ENCODE data around the gene RGS8. TPM values are rescaled to one million over a fixed set of nuclear protein-coding genes. Genes with fewer than 3 reads are reported as not detected.

Gene RGS8
- total and polyA plus RNA-seq, 2 donors (not counting 1 experiment from before 2014, with no cell fraction given): not detected

GRCh38 chr1:182725259-182726255 is 41.2 kb upstream of the RGS8 start:
- Histone ChIP-seq H3K27ac (ENCODE audit: low read length in 2 of 2) (no peak overlapping the region), H3K79me2 (ENCODE audit: control insufficient read depth, insufficient read depth, low read length) (no peaks in the 10 kb centered on the region), H2AFZ (ENCODE audit: insufficient read depth, low read depth, low read length, poor library complexity, severe bottlenecking) (no peak overlapping the region), H3K9me3 (ENCODE audit: control extremely low read depth in 1 of 3, control insufficient read depth in 2 of 3, insufficient read depth in 1 of 3, low read length in 2 of 3) (no peaks in the 10 kb centered on the region), H3K4me3 (ENCODE audit: control extremely low read depth in 1 of 5, extremely low read depth in 1 of 5, insufficient read depth in 1 of 5, low read depth in 2 of 5, low read length in 4 of 5) (no peak overlapping the region), H3K4me2 (replicated peaks; ENCODE audit: low read depth, low read length, poor library complexity, severe bottlenecking) (no peak overlapping the region), H3K36me3 (replicated peaks in 1 of 2; ENCODE audit: control extremely low read depth in 1 of 2, control insufficient read depth in 1 of 2, extremely low read depth in 1 of 2, insufficient read depth in 2 of 2, low read length in 1 of 2) (no peaks in the 10 kb centered on the region), H4K20me1 (ENCODE audit: control insufficient read depth, insufficient read depth, low read length, poor library complexity, severe bottlenecking) (no peaks in the 10 kb centered on the region), H3K9ac (ENCODE audit: low read length) (no peak overlapping the region), H3K4me1 (ENCODE audit: control insufficient read depth in 2 of 2, insufficient read depth in 2 of 2, low read length in 2 of 2) (no peaks in the 10 kb centered on the region), H3K27me3 (replicated peaks in 1 of 4; ENCODE audit: control extremely low read depth in 1 of 4, control insufficient read depth in 3 of 4, insufficient read depth in 4 of 4, low read length in 3 of 4) (no peaks in the 10 kb centered on the region)
- no peak for TF ChIP-seq EZH2 (IDR thresholded peaks at IDR 0.05; ENCODE audit: borderline replicate concordance, insufficient read depth, low read depth, low read length, poor library complexity, severe bottlenecking)
- no peak for TF ChIP-seq CTCF (IDR thresholded peaks at IDR 0.05)
- intact Hi-C loops (cut with micrococcal nuclease): no loop called here
- CTCF ChIA-PET: no interaction called here
- WGBS (ENCODE audit: insufficient coverage): 88% methylated on average over 1 of the region's 8 CpGs
- DNase-seq: no peak
- H3K4me3 Mint-ChIP-seq: no peak overlapping the region
- H3K27me3 Mint-ChIP-seq: no peaks in the 10 kb centered on the region
- H3K9me3 Mint-ChIP-seq (ENCODE audit: insufficient read depth): no peaks in the 10 kb centered on the region
- POLR2A ChIA-PET: no interaction called here
- H3K27ac Mint-ChIP-seq: no peak overlapping the region
- no peak for ATAC-seq (ENCODE audit: low read depth)
- no peaks in the 10 kb centered on the region for H3K4me1 Mint-ChIP-seq

GRCh38 chr1:182724215-182724614 is 39.8 kb upstream of the RGS8 start:
- intact Hi-C loops (cut with micrococcal nuclease): no loop called here
- no peaks in the 10 kb centered on the region for H3K4me1 ChIP-seq (ENCODE audit: control insufficient read depth in 2 of 2, insufficient read depth in 2 of 2, low read length in 2 of 2)
- no peak overlapping the region for H3K9ac ChIP-seq (ENCODE audit: low read length)
- Mint-ChIP-seq H3K27me3 (no peaks in the 10 kb centered on the region), H3K4me3 (no peak overlapping the region), H3K9me3 (ENCODE audit: insufficient read depth) (no peaks in the 10 kb centered on the region), H3K4me1 (no peaks in the 10 kb centered on the region), H3K27ac (no peak overlapping the region)
- TF ChIP-seq EZH2 (IDR thresholded peaks at IDR 0.05; ENCODE audit: borderline replicate concordance, insufficient read depth, low read depth, low read length, poor library complexity, severe bottlenecking) (no peak), CTCF (IDR thresholded peaks at IDR 0.05) (no peak)
- 100% methylated on average over 1 of the region's 2 CpGs for WGBS (ENCODE audit: insufficient coverage)
- CTCF ChIA-PET: no interaction called here
- no peaks in the 10 kb centered on the region for H3K36me3 ChIP-seq (replicated peaks in 1 of 2; ENCODE audit: control extremely low read depth in 1 of 2, control insufficient read depth in 1 of 2, extremely low read depth in 1 of 2, insufficient read depth in 2 of 2, low read length in 1 of 2)
- no peak overlapping the region for H3K4me3 ChIP-seq (ENCODE audit: control extremely low read depth in 1 of 5, extremely low read depth in 1 of 5, insufficient read depth in 1 of 5, low read depth in 2 of 5, low read length in 4 of 5)
- H3K27ac ChIP-seq (ENCODE audit: low read length in 2 of 2): no peak overlapping the region
- H3K79me2 ChIP-seq (ENCODE audit: control insufficient read depth, insufficient read depth, low read length): no peaks in the 10 kb centered on the region
- H2AFZ ChIP-seq (ENCODE audit: insufficient read depth, low read depth, low read length, poor library complexity, severe bottlenecking): no peak overlapping the region
- H3K4me2 ChIP-seq (replicated peaks; ENCODE audit: low read depth, low read length, poor library complexity, severe bottlenecking): no peak overlapping the region
- H4K20me1 ChIP-seq (ENCODE audit: control insufficient read depth, insufficient read depth, low read length, poor library complexity, severe bottlenecking): no peaks in the 10 kb centered on the region
- H3K9me3 ChIP-seq (ENCODE audit: control extremely low read depth in 1 of 3, control insufficient read depth in 2 of 3, insufficient read depth in 1 of 3, low read length in 2 of 3): no peaks in the 10 kb centered on the region
- H3K27me3 ChIP-seq (replicated peaks in 1 of 4; ENCODE audit: control extremely low read depth in 1 of 4, control insufficient read depth in 3 of 4, insufficient read depth in 4 of 4, low read length in 3 of 4): no peaks in the 10 kb centered on the region
- POLR2A ChIA-PET: no interaction called here
- DNase-seq (no peak), ATAC-seq (ENCODE audit: low read depth) (no peak)
